GM18867 (cell line): ENCODE results near the gene KDM4C.

Experiments
- ATAC-seq: cut with Tn5 transposase; IDR thresholded peaks from one replicate; pipeline ENCODE4 v1.9.1; 2021; ENCODE audit warnings: mild to moderate bottlenecking, moderate library complexity; ENCODE audit not compliant: unreplicated experiment

Gene KDM4C

GRCh38 chr9:7186175-7186574 lies 428.4 kb downstream of the KDM4C start:
- ATAC-seq = no peak

- no peak for ATAC-seq
Measured at GRCh38 chr9:7192266-7192665, 434.5 kb downstream of the KDM4C start.

- ATAC-seq = no peak
Measured at GRCh38 chr9:7195526-7195925, 437.8 kb downstream of the KDM4C start.

GRCh38 chr9:7196467-7196866 lies 438.7 kb downstream of the KDM4C start:
- ATAC-seq = no peak

GRCh38 chr9:7201196-7201595 lies 443.4 kb downstream of the KDM4C start:
- no peak for ATAC-seq

GRCh38 chr9:7205806-7206205 lies 448.0 kb downstream of the KDM4C start:
- ATAC-seq = no peak

- no peak for ATAC-seq
Measured at GRCh38 chr9:7206221-7206758, 448.5 kb downstream of the KDM4C start.

GRCh38 chr9:7209016-7209715 lies 451.4 kb downstream of the KDM4C start:
- ATAC-seq = no peak

- ATAC-seq = no peak
Measured at GRCh38 chr9:7209990-7210389, 452.2 kb downstream of the KDM4C start.

- ATAC-seq = no peak
Measured at GRCh38 chr9:7210854-7211637, 453.3 kb downstream of the KDM4C start.

GRCh38 chr9:7211657-7212056 lies 453.9 kb downstream of the KDM4C start:
- ATAC-seq = no peak

GRCh38 chr9:7212101-7212500 lies 454.3 kb downstream of the KDM4C start:
- no peak for ATAC-seq

- no peak for ATAC-seq
Measured at GRCh38 chr9:7216004-7216841, 458.4 kb downstream of the KDM4C start.

- peak; percentile 86 for ATAC-seq
Measured at GRCh38 chr9:7223981-7224380, 466.2 kb downstream of the KDM4C start.
